ENCODE data around the gene ALDH3A2. TPM values are rescaled to one million over a fixed set of nuclear protein-coding genes. Genes with fewer than 3 reads are reported as not detected.

ALDH3A2 gene
- total RNA-seq, 1 experiment from 2014 or later, result 44.4 TPM

- no peaks in the 10 kb centered on the region for H3K9me3 ChIP-seq (ENCODE audit: control insufficient read depth, insufficient read depth, low read depth, low read length)
- DNase-seq (ENCODE audit: low read depth, low spot score) (no peak), ATAC-seq (no peak)
- CTCF ChIA-PET, result no interaction called here
- TF ChIP-seq SIN3A (IDR thresholded peaks at IDR 0.05; ENCODE audit: borderline replicate concordance, insufficient read depth, low read depth, low read length), result no peak
- TF ChIP-seq CTCF (IDR thresholded peaks at IDR 0.05), result no peak
- no peak for TF ChIP-seq TCF7L2 (IDR thresholded peaks at IDR 0.05; ENCODE audit: low read depth, low read length)
- TF ChIP-seq, protein P1, sequence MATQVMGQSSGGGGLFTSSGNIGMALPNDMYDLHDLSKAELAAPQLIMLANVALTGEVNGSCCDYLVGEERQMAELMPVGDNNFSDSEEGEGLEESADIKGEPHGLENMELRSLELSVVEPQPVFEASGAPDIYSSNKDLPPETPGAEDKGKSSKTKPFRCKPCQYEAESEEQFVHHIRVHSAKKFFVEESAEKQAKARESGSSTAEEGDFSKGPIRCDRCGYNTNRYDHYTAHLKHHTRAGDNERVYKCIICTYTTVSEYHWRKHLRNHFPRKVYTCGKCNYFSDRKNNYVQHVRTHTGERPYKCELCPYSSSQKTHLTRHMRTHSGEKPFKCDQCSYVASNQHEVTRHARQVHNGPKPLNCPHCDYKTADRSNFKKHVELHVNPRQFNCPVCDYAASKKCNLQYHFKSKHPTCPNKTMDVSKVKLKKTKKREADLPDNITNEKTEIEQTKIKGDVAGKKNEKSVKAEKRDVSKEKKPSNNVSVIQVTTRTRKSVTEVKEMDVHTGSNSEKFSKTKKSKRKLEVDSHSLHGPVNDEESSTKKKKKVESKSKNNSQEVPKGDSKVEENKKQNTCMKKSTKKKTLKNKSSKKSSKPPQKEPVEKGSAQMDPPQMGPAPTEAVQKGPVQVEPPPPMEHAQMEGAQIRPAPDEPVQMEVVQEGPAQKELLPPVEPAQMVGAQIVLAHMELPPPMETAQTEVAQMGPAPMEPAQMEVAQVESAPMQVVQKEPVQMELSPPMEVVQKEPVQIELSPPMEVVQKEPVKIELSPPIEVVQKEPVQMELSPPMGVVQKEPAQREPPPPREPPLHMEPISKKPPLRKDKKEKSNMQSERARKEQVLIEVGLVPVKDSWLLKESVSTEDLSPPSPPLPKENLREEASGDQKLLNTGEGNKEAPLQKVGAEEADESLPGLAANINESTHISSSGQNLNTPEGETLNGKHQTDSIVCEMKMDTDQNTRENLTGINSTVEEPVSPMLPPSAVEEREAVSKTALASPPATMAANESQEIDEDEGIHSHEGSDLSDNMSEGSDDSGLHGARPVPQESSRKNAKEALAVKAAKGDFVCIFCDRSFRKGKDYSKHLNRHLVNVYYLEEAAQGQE (IDR thresholded peaks at IDR 0.05; ENCODE audit: insufficient read depth in 1 of 2, low read depth in 2 of 2, low read length in 1 of 2), result no peak
- TF ChIP-seq POLR2AphosphoS5 (IDR thresholded peaks at IDR 0.05; ENCODE audit: low read depth, low read length), result no peak
- POLR2A ChIA-PET, result no interaction called here
- H3K36me3 ChIP-seq (ENCODE audit: control insufficient read depth, insufficient read depth, low read length), result no peaks in the 10 kb centered on the region
- in situ Hi-C loops (cut with HindIII; ENCODE audit: low pct_unique_long_range_greater_than_20kb, low sequenced_read_pairs) (no loop called here), intact Hi-C loops (cut with micrococcal nuclease; ENCODE audit: unreplicated experiment) (no loop called here)
- H3K4me3 ChIP-seq (ENCODE audit: low read depth in 2 of 2, low read length in 2 of 2), result no peak overlapping the region
- BruUV-seq (replicated peaks), result no TSS peak
- no peak overlapping the region for H3K27ac ChIP-seq (ENCODE audit: low read length)
- no peaks in the 10 kb centered on the region for H3K27me3 ChIP-seq (ENCODE audit: control insufficient read depth, insufficient read depth, low read length)
- no peaks in the 10 kb centered on the region for H3K4me1 ChIP-seq (ENCODE audit: control insufficient read depth, insufficient read depth, low read length)
Measured at GRCh38 chr17:19673623-19674022, 25.1 kb downstream of the ALDH3A2 start.

DNA sequence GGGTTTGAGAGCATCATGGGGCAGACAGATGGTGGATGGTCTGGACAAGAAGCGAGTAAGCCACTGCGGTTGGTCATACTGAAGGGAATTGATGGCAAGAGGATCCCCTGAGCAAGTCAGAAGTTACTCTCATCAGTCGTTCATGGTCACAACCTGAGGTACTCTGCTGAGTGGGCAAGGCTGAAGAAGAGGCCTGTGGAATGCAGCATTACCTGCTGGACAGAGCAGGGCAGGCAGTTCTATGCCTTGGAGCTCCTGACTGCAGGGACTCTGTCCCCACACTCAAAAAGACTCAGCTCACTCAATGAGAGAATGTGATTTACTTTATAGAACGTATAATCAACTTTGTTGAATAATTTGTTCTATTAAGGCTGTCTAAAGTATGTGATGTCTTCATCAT is 28.3 kb downstream of the ALDH3A2 start:
- ChIA-PET CTCF (no interaction called here), POLR2A (no interaction called here)
- DNase-seq (ENCODE audit: low read depth, low spot score) (no peak), ATAC-seq (no peak)
- in situ Hi-C loops (cut with HindIII; ENCODE audit: low pct_unique_long_range_greater_than_20kb, low sequenced_read_pairs) (no loop called here), intact Hi-C loops (cut with micrococcal nuclease; ENCODE audit: unreplicated experiment) (no loop called here)
- Histone ChIP-seq H3K9me3 (ENCODE audit: control insufficient read depth, insufficient read depth, low read depth, low read length) (no peaks in the 10 kb centered on the region), H3K4me1 (ENCODE audit: control insufficient read depth, insufficient read depth, low read length) (no peaks in the 10 kb centered on the region), H3K27ac (ENCODE audit: low read length) (no peak overlapping the region), H3K36me3 (ENCODE audit: control insufficient read depth, insufficient read depth, low read length) (no peaks in the 10 kb centered on the region), H3K4me3 (ENCODE audit: low read depth in 2 of 2, low read length in 2 of 2) (no peak overlapping the region), H3K27me3 (ENCODE audit: control insufficient read depth, insufficient read depth, low read length) (no peaks in the 10 kb centered on the region)
- TF ChIP-seq CTCF (IDR thresholded peaks at IDR 0.05), result no peak
- no peak for TF ChIP-seq POLR2AphosphoS5 (IDR thresholded peaks at IDR 0.05; ENCODE audit: low read depth, low read length)
- TF ChIP-seq, protein P1 (IDR thresholded peaks at IDR 0.05; ENCODE audit: insufficient read depth in 1 of 2, low read depth in 2 of 2, low read length in 1 of 2), result no peak
- TF ChIP-seq SIN3A (IDR thresholded peaks at IDR 0.05; ENCODE audit: borderline replicate concordance, insufficient read depth, low read depth, low read length), result no peak
- no peak for TF ChIP-seq TCF7L2 (IDR thresholded peaks at IDR 0.05; ENCODE audit: low read depth, low read length)
- BruUV-seq (replicated peaks), result no TSS peak
